IMR-90 (cell line): Measurements from ENCODE around the gene PSMB5. TPM values are rescaled to one million over a fixed set of nuclear protein-coding genes. Genes with fewer than 3 reads are reported as not detected.
"Not testable (repeated sequence)": the region's sequence is repeated elsewhere in the genome, so short reads cannot be mapped to it uniquely, and the experiment has no call there.

Source experiments
- ATAC-seq: fragments of 200-7000 bp; cut with Tn5 transposase; 2 replicates; pipeline ENCODE4 v1.9.1; 2020; ENCODE audit warnings: low read depth, mild to moderate bottlenecking, moderate library complexity
- BruUV-seq: library from RNA; stranded (reverse); fragments of 400-500 nt; replicated peaks from 2 replicates; lab custom pipeline; 2021; lab: Mats Ljungman, UMichigan
- CTCF ChIA-PET: fragments of 300-600 bp; formaldehyde crosslinking; extraction: SDS; loops from one replicate; lab custom pipeline; 2021; ENCODE audit warnings: antibody characterized with exemption; lab: Yijun Ruan, JAX
- POLR2A ChIA-PET: fragments of 300-600 bp; sonication (Branson Sonifier 250); formaldehyde crosslinking; loops from one replicate; lab custom pipeline; 2022; ENCODE audit warnings: antibody characterized with exemption; ENCODE audit not compliant: unreplicated experiment; lab: Charles Lee
- DNase-seq: peaks from one replicate; pipeline ENCODE4 v3.0.0; 2013
- H2AFZ ChIP-seq: replicated peaks from 2 replicates; pipeline ENCODE3; 2013; ENCODE audit warnings: low read length, mild to moderate bottlenecking; ENCODE audit not compliant: poor library complexity
- H2AK5ac ChIP-seq: 2 replicates; pipeline ENCODE4 v1.6.1; 2013; ENCODE audit warnings: low read depth, low read length, inconsistent platforms
- H2AK9ac ChIP-seq: replicated peaks from 2 replicates; pipeline ENCODE3; 2013; ENCODE audit warnings: mild to moderate bottlenecking, low read depth, low read length, moderate library complexity; ENCODE audit not compliant: poor library complexity
- H2BK120ac ChIP-seq: 2 replicates; pipeline ENCODE4 v1.6.1; 2013; ENCODE audit warnings: low read depth, low read length, inconsistent platforms
- H2BK15ac ChIP-seq: 3 replicates; pipeline ENCODE4 v1.6.1; 2013; ENCODE audit warnings: low read depth, low read length, inconsistent platforms
- H2BK20ac ChIP-seq: 2 replicates; pipeline ENCODE4 v1.6.1; 2013; ENCODE audit warnings: low read depth, mild to moderate bottlenecking, inconsistent platforms, low read length, moderate library complexity
- H2BK5ac ChIP-seq: 2 replicates; pipeline ENCODE4 v1.6.1; 2013; ENCODE audit warnings: mild to moderate bottlenecking, low read depth, low read length, inconsistent platforms; ENCODE audit not compliant: poor library complexity, severe bottlenecking
- H3K14ac ChIP-seq: replicated peaks from 2 replicates; pipeline ENCODE4 v1.6.1; 2013; ENCODE audit warnings: low read depth, low read length, inconsistent platforms
- H3K18ac ChIP-seq: 2 replicates; pipeline ENCODE4 v1.6.1; 2013; ENCODE audit warnings: low read depth, low read length, control low read depth
- H3K23ac ChIP-seq: 2 replicates; pipeline ENCODE4 v1.6.1; 2013; ENCODE audit warnings: low read depth, low read length, inconsistent platforms
- H3K27ac ChIP-seq: 2 replicates; pipeline ENCODE4 v1.5.1; 2013; ENCODE audit warnings: mild to moderate bottlenecking, control low read depth, low read length; ENCODE audit not compliant: insufficient read depth
- H3K27me3 ChIP-seq: 2 replicates; pipeline ENCODE4 v1.6.1; 2013; ENCODE audit warnings: low read length; ENCODE audit not compliant: control insufficient read depth, insufficient read depth
- H3K36me3 ChIP-seq: 2 replicates; pipeline ENCODE4 v1.6.1; 2013; ENCODE audit warnings: low read length, mixed read lengths; ENCODE audit not compliant: control insufficient read depth, insufficient read depth
- H3K4ac ChIP-seq: 2 replicates; pipeline ENCODE4 v1.6.1; 2013; ENCODE audit warnings: low read depth, low read length, inconsistent platforms
- H3K4me1 ChIP-seq: 2 replicates; pipeline ENCODE4 v1.6.1; 2013; ENCODE audit warnings: low read length, mixed read lengths; ENCODE audit not compliant: control insufficient read depth, insufficient read depth
- H3K4me2 ChIP-seq: 2 replicates; pipeline ENCODE4 v1.6.1; 2013; ENCODE audit warnings: low read depth, mild to moderate bottlenecking, control low read depth, low read length, moderate library complexity
- H3K4me3 ChIP-seq: 2 replicates; pipeline ENCODE4 v1.5.1; 2013; ENCODE audit warnings: low read depth, mild to moderate bottlenecking, control low read depth, low read length, moderate library complexity; ENCODE audit not compliant: insufficient read depth
- H3K56ac ChIP-seq: 2 replicates; pipeline ENCODE4 v1.6.1; 2013; ENCODE audit warnings: low read length, inconsistent platforms; ENCODE audit not compliant: insufficient read depth; ENCODE audit errors: extremely low read depth
- H3K79me1 ChIP-seq, 2 experiments: 2 replicates each; pipeline ENCODE4 v1.6.1; 2013; ENCODE audit warnings: low read length in 2 of 2, inconsistent platforms in 1 of 2, low read depth in 1 of 2
- H3K9ac ChIP-seq: 2 replicates; pipeline ENCODE4 v1.6.1; 2013; ENCODE audit warnings: low read depth, low read length, control low read depth
- H3K9me1 ChIP-seq: 2 replicates; pipeline ENCODE4 v1.6.1; 2013; ENCODE audit warnings: low read length, inconsistent platforms; ENCODE audit not compliant: insufficient read depth
- H3K9me3 ChIP-seq: 2 replicates; pipeline ENCODE4 v1.6.1; 2013; ENCODE audit warnings: low read length; ENCODE audit not compliant: control insufficient read depth, insufficient read depth
- H4K20me1 ChIP-seq: 2 replicates; pipeline ENCODE4 v1.6.1; 2013; ENCODE audit warnings: low read length, inconsistent platforms; ENCODE audit not compliant: insufficient read depth
- H4K5ac ChIP-seq: 2 replicates; pipeline ENCODE4 v1.6.1; 2013; ENCODE audit warnings: mild to moderate bottlenecking, low read depth, low read length, control low read depth
- H4K8ac ChIP-seq, 2 experiments: 2 replicates each; pipeline ENCODE4 v1.6.1; 2013; ENCODE audit warnings: low read depth in 2 of 2, low read length in 2 of 2, control low read depth in 1 of 2, inconsistent platforms in 1 of 2
- H4K91ac ChIP-seq: 2 replicates; pipeline ENCODE4 v1.6.1; 2013; ENCODE audit warnings: low read depth, low read length, inconsistent platforms; ENCODE audit not compliant: insufficient read depth
- WGBS, 2 experiments: methylation state at CpG; one replicate each; pipeline versions ENCODE4 v1.1.5 to v1.1.7; 2013; ENCODE audit warnings: missing lambda C conversion rate in 2 of 2; ENCODE audit not compliant: insufficient read length in 1 of 2; ENCODE audit errors: extremely low coverage in 2 of 2; 5-methylcytosine and 5-hydroxymethylcytosine counted together
- dilution Hi-C: fragments of 300-500 bp; cut with HindIII; formaldehyde crosslinking; loops from one replicate; pipeline ENCODE4 v1.14.3; 2018; ENCODE audit warnings: low sequenced_read_pairs; ENCODE audit not compliant: unreplicated experiment
- in situ Hi-C: fragments of 300-500 bp; cut with MboI; formaldehyde crosslinking; loops from 3 replicates; pipeline ENCODE4 v1.14.3; 2019; ENCODE audit warnings: low sequenced_read_pairs, inconsistent platforms, mixed read lengths
- intact Hi-C: fragments of 100-400 bp; cut with micrococcal nuclease; formaldehyde crosslinking; loops from 2 replicates; pipeline ENCODE4 v1.10.0; 2022
- polyA plus RNA-seq, 3 experiments: library from polyadenylated mRNA; depleted of rRNA; stranded (reverse); fragments of >200 nt; gene quantifications; 2 replicates each; pipeline ENCODE4 v1.2.3, GENCODE V29; 2012; ENCODE audit warnings: low replicate concordance in 1 of 3
- total RNA-seq: library from RNA; depleted of rRNA; stranded (reverse); fragments of >200 nt; gene quantifications from 2 replicates; pipeline ENCODE4 v1.2.3, GENCODE V29; 2012

Gene PSMB5
- total and polyA plus RNA-seq, 2 of the 4 experiments (the other 2 are of a cell fraction): 310 to 321 TPM

DNA sequence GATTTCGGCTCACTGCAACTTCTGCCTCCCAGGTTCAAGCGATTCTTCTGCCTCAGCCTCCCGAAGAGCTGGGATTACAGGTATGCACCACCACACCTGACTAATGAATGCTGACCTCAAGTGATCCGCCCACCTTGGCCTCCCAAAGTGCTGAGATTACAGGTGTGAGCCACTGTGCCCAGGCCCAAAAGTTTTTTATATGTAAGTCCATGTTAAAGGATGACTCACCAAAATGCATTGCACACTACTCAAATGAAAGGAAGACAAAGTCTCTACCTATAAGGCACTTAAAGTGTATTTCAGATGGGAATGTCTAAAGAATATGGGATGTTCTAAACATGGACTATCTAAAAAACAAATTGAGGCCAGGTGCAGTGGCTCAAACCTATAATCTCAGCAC is 30.4 kb downstream of the PSMB5 start:
- H3K36me3 ChIP-seq, H3K4me2 ChIP-seq, H4K91ac ChIP-seq, H2BK15ac ChIP-seq, H3K9me3 ChIP-seq, H2AFZ ChIP-seq, H4K5ac ChIP-seq, H2BK20ac ChIP-seq, H2AK9ac ChIP-seq, H3K9me1 ChIP-seq, H3K4me1 ChIP-seq, intact Hi-C loops, dilution Hi-C loops, H2BK120ac ChIP-seq, H3K9ac ChIP-seq, H4K8ac ChIP-seq, H3K14ac ChIP-seq, H2BK5ac ChIP-seq, H4K20me1 ChIP-seq, H3K27me3 ChIP-seq, H3K27ac ChIP-seq, POLR2A ChIA-PET, BruUV-seq, ATAC-seq, DNase-seq, H3K4me3 ChIP-seq, H3K4ac ChIP-seq, H3K56ac ChIP-seq, H2AK5ac ChIP-seq, in situ Hi-C loops, H3K18ac ChIP-seq, H3K23ac ChIP-seq: not testable (repeated sequence)
- no CpG with 5 or more reads among the region's 4 CpGs for WGBS, 2 experiments
- CTCF ChIA-PET: interaction anchor here (1.3 kb wide), 1 partner anchor 9 kb away, joined by 4 read pairs; no protein-coding TSS in a partner anchor
- peaks cover 0 to 12% of the 10 kb centered on the region in 2 experiments; a peak in 2 of 4 replicates for H3K79me1 ChIP-seq
